Spleen (tissue), 11 donors: ENCODE measurements around the gene CTSL. TPM values are rescaled to one million over a fixed set of nuclear protein-coding genes. Genes with fewer than 3 reads are reported as not detected.

Experiments used
- DNase-seq: peaks from one replicate; pipeline ENCODE4 v3.0.0-alpha.2; 2020
- H3K27ac ChIP-seq, 8 donors: fragments of 200-600 bp; sonication (generic) in 7 of 8; 1 replicate in 4 of 8; 2 replicates in 4 of 8; pipeline versions ENCODE4 v1.5.0 to v1.8.0; 2016 to 2021; ENCODE audit warnings: inconsistent platforms in 4 of 8, mild to moderate bottlenecking in 4 of 8, moderate library complexity in 1 of 8
- H3K27me3 ChIP-seq, 7 donors: fragments of 200-600 bp; sonication (generic) in 6 of 7; replicated peaks in 1 of 7; 1 replicate in 4 of 7; 2 replicates in 3 of 7; pipeline versions ENCODE4 v1.5.0 to v1.8.0; 2016 to 2021; ENCODE audit warnings: inconsistent platforms in 3 of 7, mild to moderate bottlenecking in 1 of 7
- H3K36me3 ChIP-seq, 6 donors: fragments of 200-600 bp; sonication (generic) in 5 of 6; 1 replicate in 4 of 6; 2 replicates in 2 of 6; pipeline versions ENCODE4 v1.5.0 to v1.8.0; 2016 to 2021; ENCODE audit warnings: inconsistent platforms in 2 of 6
- H3K4me1 ChIP-seq, 6 donors: fragments of 200-600 bp; sonication (generic) in 5 of 6; 1 replicate in 3 of 6; 2 replicates in 3 of 6; pipeline versions ENCODE4 v1.5.0 to v1.8.0; 2016 to 2021; ENCODE audit warnings: inconsistent platforms in 3 of 6
- H3K4me3 ChIP-seq, 8 donors: fragments of 200-600 bp; sonication (generic) in 7 of 8; 1 replicate in 4 of 8; 2 replicates in 4 of 8; pipeline versions ENCODE4 v1.5.0 to v1.8.0; 2016 to 2021; ENCODE audit warnings: inconsistent platforms in 4 of 8, mild to moderate bottlenecking in 4 of 8, moderate library complexity in 2 of 8
- H3K9me3 ChIP-seq, 8 donors: fragments of 200-600 bp; sonication (generic) in 7 of 8; 1 replicate in 4 of 8; 2 replicates in 4 of 8; pipeline versions ENCODE4 v1.5.0 to v1.8.0; 2016 to 2021; ENCODE audit warnings: inconsistent platforms in 4 of 8
- POLR2A ChIP-seq, 3 donors: fragments of 450-650 bp; IDR thresholded peaks; one replicate each; pipeline ENCODE4 v1.5.1; 2017; ENCODE audit warnings: antibody characterized with exemption in 3 of 3, mild to moderate bottlenecking in 1 of 3
- POLR2AphosphoS5 ChIP-seq, 3 donors: sonication (generic); formaldehyde crosslinking; IDR thresholded peaks; one replicate each; pipeline ENCODE4 v1.5.1; 2017; ENCODE audit warnings: antibody characterized with exemption in 3 of 3
- WGBS, 5 donors: extraction: QIAGEN DNeasy Blood & Tissue Kit in 3 of 5; methylation state at CpG; one replicate each; pipeline versions ENCODE4 v1.1.5 to v1.1.7; 2013 to 2018; 5-methylcytosine and 5-hydroxymethylcytosine counted together
- intact Hi-C: fragments of 100-400 bp; cut with DNase I; formaldehyde crosslinking; loops from one replicate; pipeline ENCODE4 v1.15.0; 2023; ENCODE audit warnings: low total_unique reads
- polyA plus RNA-seq, 3 donors: library from polyadenylated mRNA; stranded (reverse); fragments of 200-250 nt; gene quantifications; one replicate each; pipeline ENCODE4 v1.2.1, GENCODE V29; 2013
- total RNA-seq, 7 donors: library from RNA; depleted of rRNA in 3 of 7; stranded (reverse); fragments of >200 nt in 3 of 7; fragmentation: NEBNext Ultra II Directional in 4 of 7; extraction: Animal tissue kit (Norgen Biotek cat#: 25700) in 4 of 7; gene quantifications; one replicate each; pipeline versions ENCODE4 v1.1.0 to v1.2.1, GENCODE V29; 2016 to 2021
- TF ChIP-seq, protein P1 (sequence below), 11 experiments: fragments of 200-600 bp in 7 of 11; fragments of 450-650 bp in 4 of 11; sonication (generic) in 4 of 11; IDR thresholded peaks in 8 of 11; conservative IDR thresholded peaks in 3 of 11; 1 replicate in 7 of 11; 2 replicates in 4 of 11; pipeline versions ENCODE4 v1.4.0 to v1.8.0; 2016 to 2021; ENCODE audit warnings: antibody characterized with exemption in 11 of 11, inconsistent platforms in 4 of 11, mild to moderate bottlenecking in 1 of 11
- donor health status: healthy with polysubstance abuse.
- donor health status: DM: no; HTN: no; CAD: no; lungs with moderate emphysema.
- donor health status: DM: no; HTN: no; CAD: no.
- donor health status: Bipolar disorder and iron deficiency.
- donor health status: healthy.
- donor health status: DM: no; HTN: no; CAD: no.
- donor health status: DM: yes; HTN: yes; CAD: no.

The CTSL gene
- total and polyA plus RNA-seq, 10 donors: 37.8 to 384 (median 163) TPM

DNA sequence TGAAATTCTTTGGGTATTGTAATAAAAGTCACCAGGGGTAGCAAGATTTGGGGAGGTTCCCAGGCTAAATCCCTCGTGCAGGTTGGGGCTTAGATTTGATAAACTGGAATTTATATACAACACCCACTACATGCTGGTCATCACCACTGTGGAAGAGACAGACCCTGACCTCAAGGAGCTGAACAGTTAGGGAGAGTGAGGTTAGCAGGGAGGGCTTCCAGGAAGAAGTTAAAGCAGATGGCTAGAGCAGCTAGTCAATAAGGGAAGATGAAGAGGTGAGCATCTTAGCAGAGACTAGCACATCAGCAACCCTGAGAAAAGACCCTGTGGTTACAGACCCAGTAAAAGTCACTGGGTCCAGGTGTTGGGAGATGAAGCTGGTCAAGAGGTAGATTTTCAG, 6.4 kb downstream of the CTSL start:
- H3K36me3 ChIP-seq: peaks cover 0 to 47% (median 14%) of the 10 kb centered on the region in 6 donors
- intact Hi-C loops: no loop called here
- DNase-seq: no peak
- peaks cover 0 to 21% (median 4%) of the 10 kb centered on the region in 6 donors for H3K4me1 ChIP-seq
- H3K27me3 ChIP-seq: peaks cover 0 to 18% (median 0%) of the 10 kb centered on the region in 7 donors
- WGBS, 5 donors: 73 to 95% (median 78%) methylated on average over 1 of the region's 1 CpG
- TF ChIP-seq POLR2AphosphoS5 (IDR thresholded peaks at IDR 0.05) (peak in 1 of 3 donors; percentile 26), POLR2A (IDR thresholded peaks at IDR 0.05) (peak in 1 of 3 donors; percentile 30)
- TF ChIP-seq, protein P1, sequence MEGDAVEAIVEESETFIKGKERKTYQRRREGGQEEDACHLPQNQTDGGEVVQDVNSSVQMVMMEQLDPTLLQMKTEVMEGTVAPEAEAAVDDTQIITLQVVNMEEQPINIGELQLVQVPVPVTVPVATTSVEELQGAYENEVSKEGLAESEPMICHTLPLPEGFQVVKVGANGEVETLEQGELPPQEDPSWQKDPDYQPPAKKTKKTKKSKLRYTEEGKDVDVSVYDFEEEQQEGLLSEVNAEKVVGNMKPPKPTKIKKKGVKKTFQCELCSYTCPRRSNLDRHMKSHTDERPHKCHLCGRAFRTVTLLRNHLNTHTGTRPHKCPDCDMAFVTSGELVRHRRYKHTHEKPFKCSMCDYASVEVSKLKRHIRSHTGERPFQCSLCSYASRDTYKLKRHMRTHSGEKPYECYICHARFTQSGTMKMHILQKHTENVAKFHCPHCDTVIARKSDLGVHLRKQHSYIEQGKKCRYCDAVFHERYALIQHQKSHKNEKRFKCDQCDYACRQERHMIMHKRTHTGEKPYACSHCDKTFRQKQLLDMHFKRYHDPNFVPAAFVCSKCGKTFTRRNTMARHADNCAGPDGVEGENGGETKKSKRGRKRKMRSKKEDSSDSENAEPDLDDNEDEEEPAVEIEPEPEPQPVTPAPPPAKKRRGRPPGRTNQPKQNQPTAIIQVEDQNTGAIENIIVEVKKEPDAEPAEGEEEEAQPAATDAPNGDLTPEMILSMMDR (IDR thresholded peaks at IDR 0.05 in 8 of 11, conservative IDR thresholded peaks at IDR 0.05 in 3 of 11): no peak
- H3K27ac ChIP-seq: no peak overlapping the region
- no peak overlapping the region for H3K4me3 ChIP-seq
- no peaks in the 10 kb centered on the region for H3K9me3 ChIP-seq

DNA sequence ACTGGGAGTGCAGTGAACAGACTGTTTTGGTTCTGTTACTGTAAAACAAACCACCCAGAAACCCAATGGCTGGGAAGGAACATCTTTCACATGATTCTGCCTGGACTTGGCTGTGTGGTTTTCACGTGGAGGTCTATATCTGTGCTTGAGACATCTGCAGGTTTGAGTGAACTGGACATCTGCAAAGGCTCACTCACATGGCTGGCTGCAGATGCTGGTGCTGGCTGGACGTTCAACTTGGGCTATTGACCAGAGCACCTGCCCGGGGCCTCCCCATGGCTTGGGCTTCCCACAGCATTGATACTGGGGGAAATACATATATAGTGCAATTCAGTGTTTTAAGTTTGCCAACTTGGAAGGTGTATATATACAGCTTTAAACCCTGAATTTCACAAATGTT, 6.8 kb downstream of the CTSL start:
- Histone ChIP-seq H3K27ac (no peak overlapping the region), H3K4me3 (no peak overlapping the region), H3K36me3 (peaks cover 0 to 46% (median 14%) of the 10 kb centered on the region in 6 donors), H3K27me3 (peaks cover 0 to 14% (median 0%) of the 10 kb centered on the region in 7 donors), H3K4me1 (peaks cover 0 to 16% (median under 1%) of the 10 kb centered on the region in 6 donors), H3K9me3 (no peaks in the 10 kb centered on the region)
- TF ChIP-seq, protein P1 (IDR thresholded peaks at IDR 0.05 in 8 of 11, conservative IDR thresholded peaks at IDR 0.05 in 3 of 11): no peak
- TF ChIP-seq POLR2A (IDR thresholded peaks at IDR 0.05): no peak
- no peak for TF ChIP-seq POLR2AphosphoS5 (IDR thresholded peaks at IDR 0.05)
- 65 to 93% (median 83%) methylated on average over 3 of the region's 3 CpGs for WGBS, 5 donors
- intact Hi-C loops: no loop called here
- DNase-seq: no peak

DNA sequence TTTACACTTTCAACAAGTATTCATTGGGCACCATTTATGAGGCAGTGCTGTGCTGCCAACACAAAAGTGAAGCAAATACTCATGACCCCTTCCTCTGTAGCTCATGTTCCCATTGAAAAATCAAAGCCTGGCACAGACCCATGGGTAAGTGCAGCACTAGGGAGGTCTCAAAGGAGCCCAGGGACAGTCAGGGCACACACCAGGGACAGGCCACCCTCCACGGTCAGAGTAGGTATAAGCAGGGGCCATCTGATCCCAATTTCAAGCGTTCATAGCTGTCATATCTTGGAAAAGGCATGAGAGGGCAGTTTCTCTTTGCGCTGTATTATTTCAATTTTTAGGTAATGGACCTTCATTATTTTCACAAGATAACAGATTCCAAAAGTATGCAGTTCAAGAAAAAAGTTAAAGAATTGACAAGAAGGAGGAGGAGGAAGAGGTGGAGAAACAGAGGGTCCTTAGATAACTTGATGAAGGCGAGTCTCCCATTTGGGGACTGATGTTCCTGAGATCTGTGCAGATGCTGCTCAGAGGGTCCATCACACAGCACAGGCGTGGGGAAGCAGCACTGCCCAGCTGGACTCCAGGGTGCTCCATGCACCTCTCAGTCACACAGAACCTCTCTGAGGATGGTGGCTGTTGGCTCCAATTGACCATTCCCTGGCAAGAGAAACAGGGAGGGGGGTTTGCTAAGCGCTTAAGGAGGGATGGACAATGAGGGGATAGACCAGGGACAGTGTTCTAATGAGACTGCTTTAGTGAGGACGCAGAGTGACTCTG, 7.5 kb downstream of the CTSL start:
- DNase-seq: no peak
- Histone ChIP-seq H3K27me3 (peaks cover 0 to 11% (median 0%) of the 10 kb centered on the region in 7 donors), H3K9me3 (no peaks in the 10 kb centered on the region), H3K4me1 (peaks cover 0 to 10% (median 0%) of the 10 kb centered on the region in 6 donors), H3K27ac (no peak overlapping the region), H3K4me3 (no peak overlapping the region), H3K36me3 (peaks cover 0 to 39% (median 12%) of the 10 kb centered on the region in 6 donors)
- 86 to 94% (median 89%) methylated on average over 7 of the region's 7 CpGs for WGBS, 5 donors
- TF ChIP-seq POLR2AphosphoS5 (IDR thresholded peaks at IDR 0.05) (no peak), POLR2A (IDR thresholded peaks at IDR 0.05) (no peak)
- TF ChIP-seq, protein P1 (IDR thresholded peaks at IDR 0.05 in 8 of 11, conservative IDR thresholded peaks at IDR 0.05 in 3 of 11): no peak
- intact Hi-C loops: no loop called here

DNA sequence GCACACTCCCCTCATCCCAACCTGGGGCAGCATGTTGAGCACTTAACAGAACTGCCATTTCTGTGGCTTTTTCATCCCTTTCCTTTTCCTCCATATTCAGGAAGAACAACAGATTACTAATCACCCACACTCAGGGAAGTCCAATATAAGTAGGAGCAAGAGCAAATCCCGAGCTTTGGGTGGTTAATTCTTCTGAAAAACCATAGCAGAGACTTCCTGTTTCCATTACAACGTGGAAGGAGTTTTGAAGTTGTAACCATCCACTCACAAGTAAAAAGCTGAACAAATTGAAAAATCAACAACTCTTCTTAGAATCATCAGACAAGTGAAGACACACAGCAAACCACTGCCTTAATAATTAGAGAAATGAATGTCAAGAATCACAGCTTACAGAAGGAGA, 8.2 kb downstream of the CTSL start:
- H3K36me3 ChIP-seq: peaks cover 0 to 34% (median 12%) of the 10 kb centered on the region in 6 donors
- intact Hi-C loops: no loop called here
- no peak for DNase-seq
- H3K9me3 ChIP-seq: no peaks in the 10 kb centered on the region
- no peak for TF ChIP-seq POLR2AphosphoS5 (IDR thresholded peaks at IDR 0.05)
- TF ChIP-seq POLR2A (IDR thresholded peaks at IDR 0.05): no peak
- TF ChIP-seq, protein P1 (IDR thresholded peaks at IDR 0.05 in 8 of 11, conservative IDR thresholded peaks at IDR 0.05 in 3 of 11): no peak
- no peak overlapping the region for H3K27ac ChIP-seq
- H3K27me3 ChIP-seq: peaks cover 0 to 11% (median 0%) of the 10 kb centered on the region in 7 donors
- no peak overlapping the region for H3K4me3 ChIP-seq
- 16 to 31% (median 24%) methylated on average over 2 of the region's 2 CpGs for WGBS, 5 donors
- peaks cover 0 to 6% (median 0%) of the 10 kb centered on the region in 6 donors for H3K4me1 ChIP-seq
